ENCODE data around the gene CSMD2. TPM values are rescaled to one million over a fixed set of nuclear protein-coding genes. Genes with fewer than 3 reads are reported as not detected.

CSMD2 gene
- total and polyA plus RNA-seq, 2 experiments from 2014 or later, result 5.3 to 16.6 TPM

- no peak for TF ChIP-seq JUNB (IDR thresholded peaks at IDR 0.05; ENCODE audit: unreplicated experiment)
These were observed 327.4 kb downstream of the CSMD2 start (continued) for GRCh38 chr1:33837635-33838034.

- Histone ChIP-seq H4K20me1 (replicated peaks; ENCODE audit: insufficient read depth) (no peaks in the 10 kb centered on the region), H3K4me3 (no peak overlapping the region), H3K27ac (ENCODE audit: low read depth) (no peak overlapping the region), H3K36me3 (ENCODE audit: insufficient read depth) (no peaks in the 10 kb centered on the region; the same call in 1 of the 2 replicates), H2AFZ (no peak overlapping the region), H3K4me1 (ENCODE audit: insufficient read depth) (no peaks in the 10 kb centered on the region), H3K79me2 (replicated peaks; ENCODE audit: insufficient read depth) (no peaks in the 10 kb centered on the region), H3F3A (replicated peaks; ENCODE audit: low read depth) (no peaks in the 10 kb centered on the region), H3K9me2 (ENCODE audit: insufficient read depth) (no peaks in the 10 kb centered on the region), H3K27me3 (ENCODE audit: insufficient read depth) (no peaks in the 10 kb centered on the region), H3K4me2 (no peak overlapping the region)
- Mint-ChIP-seq H3K27me3 (ENCODE audit: insufficient read depth, low read depth, poor library complexity) (peaks cover 4% of the 10 kb centered on the region), H3K36me3 (ENCODE audit: low read depth) (peaks cover 54% of the 10 kb centered on the region), H3K4me3 (no peak overlapping the region), H3K9me3 (peaks cover 45% of the 10 kb centered on the region), H3K27ac (no peak overlapping the region), H3K4me1 (no peaks in the 10 kb centered on the region)
- DNase-seq (ENCODE audit: low spot score), result no peak
- no peak for TF ChIP-seq ZNF114 (CRISPR knock-in tag; IDR thresholded peaks at IDR 0.05)
- no peak for TF ChIP-seq REST (IDR thresholded peaks at IDR 0.05; ENCODE audit: unreplicated experiment)
- no peak for TF ChIP-seq CTCF (conservative IDR thresholded peaks at IDR 0.05; ENCODE audit: low read depth in 2 of 2)
- no peak for TF ChIP-seq EZH2 (IDR thresholded peaks at IDR 0.05; ENCODE audit: low read depth, unreplicated experiment)
- no peak for TF ChIP-seq STAT1 (IDR thresholded peaks at IDR 0.05; ENCODE audit: unreplicated experiment)
- no peak for TF ChIP-seq POLR2AphosphoS5 (IDR thresholded peaks at IDR 0.05; ENCODE audit: low read depth)
- no peak for TF ChIP-seq JUNB (IDR thresholded peaks at IDR 0.05; ENCODE audit: unreplicated experiment)
- TF ChIP-seq ETS1 (IDR thresholded peaks at IDR 0.05), result no peak
- TF ChIP-seq CREB1 (CRISPR knock-in tag; IDR thresholded peaks at IDR 0.05; ENCODE audit: low read depth), result no peak
- no peak for TF ChIP-seq ZNF331 (CRISPR knock-in tag; IDR thresholded peaks at IDR 0.05; ENCODE audit: low read depth)
- TF ChIP-seq NANOG (IDR thresholded peaks at IDR 0.05; ENCODE audit: borderline replicate concordance), result no peak
- no peak for TF ChIP-seq ZNF462 (CRISPR knock-in tag; IDR thresholded peaks at IDR 0.05)
- TF ChIP-seq EZH2phosphoT487 (IDR thresholded peaks at IDR 0.05; ENCODE audit: unreplicated experiment), result no peak
- ATAC-seq, result no peak
These were observed 328.1 kb downstream of the CSMD2 start for GRCh38 chr1:33836911-33837310.
